ENCODE measurements around the gene DNAAF2. TPM values are rescaled to one million over a fixed set of nuclear protein-coding genes. Genes with fewer than 3 reads are reported as not detected.

The DNAAF2 gene
- total and polyA plus RNA-seq, 2 of the 8 experiments (the other 6 are each of a cell fraction or from before 2014, with no cell fraction given), result 12.2 to 30.0 TPM

GRCh38 chr14:49623941-49624839 is 10.9 kb downstream of the DNAAF2 start:
- peaks cover 10% of the 10 kb centered on the region for H3K23me2 ChIP-seq (ENCODE audit: low read depth, low read length)
- H3K4ac ChIP-seq (replicated peaks; ENCODE audit: insufficient read length, low read depth, low read length), result no peak overlapping the region
- H2BK15ac ChIP-seq (ENCODE audit: low read length), result no peak overlapping the region
- no peak overlapping the region for H3K18ac ChIP-seq (ENCODE audit: extremely low read depth, low read length)
- H3K4me1 ChIP-seq (replicated peaks in 1 of 4; ENCODE audit: control insufficient read depth in 3 of 4, insufficient read depth in 4 of 4, low read length in 3 of 4), result peaks cover 1 to 9% (median 3%) of the 10 kb centered on the region in 4 experiments; a peak in 3 of 7 replicates
- WGBS, 2 experiments (ENCODE audit: extremely low coverage in 1 of 2, insufficient coverage in 1 of 2, insufficient read length in 1 of 2, insufficient replicate concordance in 2 of 2, low coverage in 1 of 2, low lambda C conversion rate in 2 of 2, missing lambda C conversion rate in 1 of 2), result 92% methylated on average over 6 of the region's 6 CpGs; no CpG with 5 or more reads in 1 of the 2 experiments
- FAIRE-seq (no peak), DNase-seq (ENCODE audit: low read depth in 1 of 2, low spot score in 2 of 2) (no peak)
- ChIA-PET POLR2A (ENCODE audit: partially characterized antibody) (interaction anchor here (0.6 to 2.5 kb wide), 12 partner anchors 8 to 491 kb away, joined by 3 to 12 read pairs (median 5); partner anchors contain the start of genes DNAAF2, LRR1 and RPS29), CTCF (ENCODE audit: partially characterized antibody) (interaction anchor here (2.0 kb wide), 1 partner anchor 10 kb away, joined by 6 read pairs; no protein-coding TSS in a partner anchor)
- peaks cover 0 to 41% (median 10%) of the 10 kb centered on the region in 4 experiments; a peak in 5 of 8 replicates for H3K36me3 ChIP-seq (ENCODE audit: control insufficient read depth in 2 of 4, insufficient read depth in 4 of 4, low read length in 3 of 4)
- no peaks in the 10 kb centered on the region for H3K27me3 ChIP-seq (replicated peaks in 1 of 4; ENCODE audit: control insufficient read depth in 3 of 4, extremely low read depth in 1 of 4, insufficient read depth in 3 of 4, low read length in 3 of 4)
- H4K8ac ChIP-seq (ENCODE audit: extremely low read depth, insufficient read depth, low read length), result no peak overlapping the region
- no peak overlapping the region for H4K91ac ChIP-seq (replicated peaks; ENCODE audit: insufficient read length, low read length)
- H3K23ac ChIP-seq (ENCODE audit: insufficient read length), result no peak overlapping the region
- H2BK12ac ChIP-seq (ENCODE audit: low read depth, low read length), result no peak overlapping the region
- no peak overlapping the region for H2AFZ ChIP-seq (ENCODE audit: low read length)
- no peak overlapping the region for H3K4me2 ChIP-seq (ENCODE audit: insufficient read depth in 1 of 2, low read depth in 2 of 2, low read length in 2 of 2)
- TF ChIP-seq, protein P1, sequence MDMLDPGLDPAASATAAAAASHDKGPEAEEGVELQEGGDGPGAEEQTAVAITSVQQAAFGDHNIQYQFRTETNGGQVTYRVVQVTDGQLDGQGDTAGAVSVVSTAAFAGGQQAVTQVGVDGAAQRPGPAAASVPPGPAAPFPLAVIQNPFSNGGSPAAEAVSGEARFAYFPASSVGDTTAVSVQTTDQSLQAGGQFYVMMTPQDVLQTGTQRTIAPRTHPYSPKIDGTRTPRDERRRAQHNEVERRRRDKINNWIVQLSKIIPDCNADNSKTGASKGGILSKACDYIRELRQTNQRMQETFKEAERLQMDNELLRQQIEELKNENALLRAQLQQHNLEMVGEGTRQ (IDR thresholded peaks at IDR 0.05; ENCODE audit: low read length), result no peak
- TF ChIP-seq, protein P2, sequence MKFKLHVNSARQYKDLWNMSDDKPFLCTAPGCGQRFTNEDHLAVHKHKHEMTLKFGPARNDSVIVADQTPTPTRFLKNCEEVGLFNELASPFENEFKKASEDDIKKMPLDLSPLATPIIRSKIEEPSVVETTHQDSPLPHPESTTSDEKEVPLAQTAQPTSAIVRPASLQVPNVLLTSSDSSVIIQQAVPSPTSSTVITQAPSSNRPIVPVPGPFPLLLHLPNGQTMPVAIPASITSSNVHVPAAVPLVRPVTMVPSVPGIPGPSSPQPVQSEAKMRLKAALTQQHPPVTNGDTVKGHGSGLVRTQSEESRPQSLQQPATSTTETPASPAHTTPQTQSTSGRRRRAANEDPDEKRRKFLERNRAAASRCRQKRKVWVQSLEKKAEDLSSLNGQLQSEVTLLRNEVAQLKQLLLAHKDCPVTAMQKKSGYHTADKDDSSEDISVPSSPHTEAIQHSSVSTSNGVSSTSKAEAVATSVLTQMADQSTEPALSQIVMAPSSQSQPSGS (IDR thresholded peaks at IDR 0.05; ENCODE audit: low read length), result no peak
- TF ChIP-seq KDM1A (IDR thresholded peaks at IDR 0.05; ENCODE audit: borderline replicate concordance, low read length) (peak; percentile 67), EZH2 (IDR thresholded peaks at IDR 0.05; ENCODE audit: low read depth, low read length, severe bottlenecking) (no peak), CEBPB (IDR thresholded peaks at IDR 0.05; ENCODE audit: low read depth, low read length) (no peak)
- no peak overlapping the region for H2BK20ac ChIP-seq (ENCODE audit: low read length)
- no peak overlapping the region for H3K27ac ChIP-seq (ENCODE audit: low read depth, low read length)
- H4K5ac ChIP-seq (ENCODE audit: insufficient read length, low read depth, low read length), result no peak overlapping the region
- no peak overlapping the region for H3K56ac ChIP-seq (replicated peaks; ENCODE audit: insufficient read length, low read depth, low read length)
- no peaks in the 10 kb centered on the region for H3K9me3 ChIP-seq (ENCODE audit: insufficient read depth in 2 of 2, low read depth in 1 of 2, low read length in 1 of 2)
- no peak overlapping the region for H3K14ac ChIP-seq (ENCODE audit: insufficient read length)
- H2BK120ac ChIP-seq (replicated peaks; ENCODE audit: low read depth, low read length), result no peak overlapping the region
- no peaks in the 10 kb centered on the region for H3K79me1 ChIP-seq (ENCODE audit: low read depth, low read length)
- peaks cover 5 to 53% of the 10 kb centered on the region in 2 experiments for H3K79me2 ChIP-seq (ENCODE audit: control insufficient read depth in 1 of 2, insufficient read depth in 2 of 2, low read length in 2 of 2)
- H4K20me1 ChIP-seq (replicated peaks in 1 of 2; ENCODE audit: control insufficient read depth in 1 of 2, insufficient read depth in 2 of 2, low read length in 2 of 2), result peaks cover 0 to 4% of the 10 kb centered on the region in 2 experiments
- H2AK5ac ChIP-seq (ENCODE audit: low read depth, low read length), result no peak overlapping the region
- H3K4me3 ChIP-seq (ENCODE audit: extremely low read depth in 1 of 4, insufficient read depth in 2 of 4, low read depth in 3 of 4, low read length in 4 of 4), result no peak overlapping the region
- H3K9ac ChIP-seq (replicated peaks in 1 of 4; ENCODE audit: extremely low read depth in 1 of 4, low read depth in 3 of 4, low read length in 3 of 4), result no peak overlapping the region
- no peak overlapping the region for H2BK5ac ChIP-seq (ENCODE audit: low read depth, low read length)

Measured in H1 (cell line).